Measurements from ENCODE around the gene GNS. TPM values are rescaled to one million over a fixed set of nuclear protein-coding genes. Genes with fewer than 3 reads are reported as not detected.

Gene GNS
- total and polyA plus RNA-seq, 10 of the 15 experiments (the other 5 are each of a cell fraction or from before 2014, with no cell fraction given): 4.1 to 33.8 (median 19.1) TPM

GRCh38 chr12:64701283-64701682 lies 57.9 kb downstream of the GNS start:
- no TSS peak for BruUV-seq (replicated peaks)
- ChIA-PET POLR2A (no interaction called here), SMC1A (ENCODE audit: uncharacterized antibody, unreplicated experiment) (interaction anchor here (1.0 to 3.1 kb wide), 3 partner anchors 10 to 152 kb away, joined by 3 to 14 read pairs (median 3); no protein-coding TSS in a partner anchor), CTCF (interaction anchor here (0.9 to 4.2 kb wide), 3 partner anchors 13 to 152 kb away, joined by 3 to 45 read pairs (median 4); no protein-coding TSS in a partner anchor), RAD21 (ENCODE audit: unreplicated experiment) (no interaction called here)
- TF ChIP-seq NFYB (IDR thresholded peaks at IDR 0.05; ENCODE audit: insufficient read depth, low read depth, low read length) (no peak), SMAD5 (IDR thresholded peaks at IDR 0.05; ENCODE audit: low read depth) (no peak), PBX3 (IDR thresholded peaks at IDR 0.05; ENCODE audit: insufficient replicate concordance, low read depth, low read length) (no peak), YY1 (IDR thresholded peaks at IDR 0.05; ENCODE audit: low read depth, low read length) (no peak), CBX3 (IDR thresholded peaks at IDR 0.05; ENCODE audit: borderline replicate concordance, low read depth) (no peak), NR2F1 (conservative IDR thresholded peaks at IDR 0.05) (no peak), SIX5 (IDR thresholded peaks at IDR 0.05; ENCODE audit: low read depth, low read length, severe bottlenecking) (no peak), ZNF207 (IDR thresholded peaks at IDR 0.05; ENCODE audit: borderline replicate concordance) (no peak), TCF3 (IDR thresholded peaks at IDR 0.05; ENCODE audit: borderline replicate concordance, insufficient read depth, low read depth, low read length) (no peak), HDGF (IDR thresholded peaks at IDR 0.05) (no peak), SPI1 (IDR thresholded peaks at IDR 0.05; ENCODE audit: borderline replicate concordance, insufficient read depth, low read depth, low read length) (no peak), RELA (IDR thresholded peaks at IDR 0.05; ENCODE audit: borderline replicate concordance, partially characterized antibody) (no peak), IKZF2 (IDR thresholded peaks at IDR 0.05) (no peak), PAX8 (IDR thresholded peaks at IDR 0.05) (no peak), FOS (IDR thresholded peaks at IDR 0.05; ENCODE audit: borderline replicate concordance, extremely low read depth, insufficient read length) (no peak)
- TF ChIP-seq, protein P1, sequence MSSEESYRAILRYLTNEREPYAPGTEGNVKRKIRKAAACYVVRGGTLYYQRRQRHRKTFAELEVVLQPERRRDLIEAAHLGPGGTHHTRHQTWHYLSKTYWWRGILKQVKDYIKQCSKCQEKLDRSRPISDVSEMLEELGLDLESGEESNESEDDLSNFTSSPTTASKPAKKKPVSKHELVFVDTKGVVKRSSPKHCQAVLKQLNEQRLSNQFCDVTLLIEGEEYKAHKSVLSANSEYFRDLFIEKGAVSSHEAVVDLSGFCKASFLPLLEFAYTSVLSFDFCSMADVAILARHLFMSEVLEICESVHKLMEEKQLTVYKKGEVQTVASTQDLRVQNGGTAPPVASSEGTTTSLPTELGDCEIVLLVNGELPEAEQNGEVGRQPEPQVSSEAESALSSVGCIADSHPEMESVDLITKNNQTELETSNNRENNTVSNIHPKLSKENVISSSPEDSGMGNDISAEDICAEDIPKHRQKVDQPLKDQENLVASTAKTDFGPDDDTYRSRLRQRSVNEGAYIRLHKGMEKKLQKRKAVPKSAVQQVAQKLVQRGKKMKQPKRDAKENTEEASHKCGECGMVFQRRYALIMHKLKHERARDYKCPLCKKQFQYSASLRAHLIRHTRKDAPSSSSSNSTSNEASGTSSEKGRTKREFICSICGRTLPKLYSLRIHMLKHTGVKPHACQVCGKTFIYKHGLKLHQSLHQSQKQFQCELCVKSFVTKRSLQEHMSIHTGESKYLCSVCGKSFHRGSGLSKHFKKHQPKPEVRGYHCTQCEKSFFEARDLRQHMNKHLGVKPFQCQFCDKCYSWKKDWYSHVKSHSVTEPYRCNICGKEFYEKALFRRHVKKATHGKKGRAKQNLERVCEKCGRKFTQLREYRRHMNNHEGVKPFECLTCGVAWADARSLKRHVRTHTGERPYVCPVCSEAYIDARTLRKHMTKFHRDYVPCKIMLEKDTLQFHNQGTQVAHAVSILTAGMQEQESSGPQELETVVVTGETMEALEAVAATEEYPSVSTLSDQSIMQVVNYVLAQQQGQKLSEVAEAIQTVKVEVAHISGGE (CRISPR knock-in tag; IDR thresholded peaks at IDR 0.05): no peak
- TF ChIP-seq, protein P2, sequence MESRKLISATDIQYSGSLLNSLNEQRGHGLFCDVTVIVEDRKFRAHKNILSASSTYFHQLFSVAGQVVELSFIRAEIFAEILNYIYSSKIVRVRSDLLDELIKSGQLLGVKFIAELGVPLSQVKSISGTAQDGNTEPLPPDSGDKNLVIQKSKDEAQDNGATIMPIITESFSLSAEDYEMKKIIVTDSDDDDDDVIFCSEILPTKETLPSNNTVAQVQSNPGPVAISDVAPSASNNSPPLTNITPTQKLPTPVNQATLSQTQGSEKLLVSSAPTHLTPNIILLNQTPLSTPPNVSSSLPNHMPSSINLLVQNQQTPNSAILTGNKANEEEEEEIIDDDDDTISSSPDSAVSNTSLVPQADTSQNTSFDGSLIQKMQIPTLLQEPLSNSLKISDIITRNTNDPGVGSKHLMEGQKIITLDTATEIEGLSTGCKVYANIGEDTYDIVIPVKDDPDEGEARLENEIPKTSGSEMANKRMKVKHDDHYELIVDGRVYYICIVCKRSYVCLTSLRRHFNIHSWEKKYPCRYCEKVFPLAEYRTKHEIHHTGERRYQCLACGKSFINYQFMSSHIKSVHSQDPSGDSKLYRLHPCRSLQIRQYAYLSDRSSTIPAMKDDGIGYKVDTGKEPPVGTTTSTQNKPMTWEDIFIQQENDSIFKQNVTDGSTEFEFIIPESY (IDR thresholded peaks at IDR 0.05): no peak
- TF ChIP-seq, protein P3, sequence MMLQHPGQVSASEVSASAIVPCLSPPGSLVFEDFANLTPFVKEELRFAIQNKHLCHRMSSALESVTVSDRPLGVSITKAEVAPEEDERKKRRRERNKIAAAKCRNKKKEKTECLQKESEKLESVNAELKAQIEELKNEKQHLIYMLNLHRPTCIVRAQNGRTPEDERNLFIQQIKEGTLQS (IDR thresholded peaks at IDR 0.05; ENCODE audit: borderline replicate concordance, extremely low read depth, low read depth, low read length): no peak
- WGBS (ENCODE audit: insufficient coverage, insufficient replicate concordance, low lambda C conversion rate, missing lambda C conversion rate): 89% methylated on average over 5 of the region's 5 CpGs
- Histone ChIP-seq H2AFZ (ENCODE audit: control insufficient read depth, low read depth, low read length) (no peak overlapping the region), H3K27ac (ENCODE audit: control insufficient read depth, insufficient read depth) (no peak overlapping the region), H4K20me1 (ENCODE audit: control insufficient read depth, insufficient read depth) (no peaks in the 10 kb centered on the region), H3K27me3 (replicated peaks in 1 of 2; ENCODE audit: control insufficient read depth in 2 of 2, insufficient read depth in 2 of 2, low read length in 1 of 2) (no peaks in the 10 kb centered on the region), H3K9me3 (replicated peaks; ENCODE audit: control insufficient read depth, insufficient read depth, low read length) (no peaks in the 10 kb centered on the region), H3K4me3 (no peak overlapping the region), H3K4me1 (ENCODE audit: control insufficient read depth, insufficient read depth, low read length) (0 out of 2 replicates have a peak, but pooled peaks cover 3% of the 10 kb centered on the region), H3K36me3 (ENCODE audit: control insufficient read depth in 2 of 2, insufficient read depth in 2 of 2, low read length in 1 of 2) (peaks cover 0 to 5% of the 10 kb centered on the region in 2 experiments; a peak in 2 of 4 replicates), H3K79me2 (ENCODE audit: control insufficient read depth, insufficient read depth, low read length) (0 out of 2 replicates have a peak, but pooled peaks cover 2% of the 10 kb centered on the region), H3K4me2 (ENCODE audit: control insufficient read depth, insufficient read depth) (no peak overlapping the region), H3K9ac (ENCODE audit: control insufficient read depth, insufficient read depth, low read length) (no peak overlapping the region)
- in situ Hi-C loops (cut with MboI): loop anchor here (5.0 kb wide), 1 partner anchor 144 kb away; no protein-coding TSS in a partner anchor
- intact Hi-C loops (cut with micrococcal nuclease; ENCODE audit: unreplicated experiment): no loop called here
- DNase-seq (ENCODE audit: low read depth, low spot score): no peak
- ATAC-seq: no peak
- FAIRE-seq: no peak

Measured in GM12878 (cell line).